HepG2 (cell line): Measurements from ENCODE around the gene OSBPL1A. TPM values are rescaled to one million over a fixed set of nuclear protein-coding genes. Genes with fewer than 3 reads are reported as not detected.
A peak's percentile ranks its signal among the peaks of the same experiment; 100 is the strongest.

Experiments
- ATAC-seq: fragments of 200-7000 bp; cut with Tn5 transposase; 3 replicates; pipeline ENCODE4 v1.9.1; 2020; ENCODE audit warnings: mild to moderate bottlenecking, moderate library complexity
- BruUV-seq: library from RNA; stranded (reverse); fragments of 400-500 nt; replicated peaks from 2 replicates; lab custom pipeline; 2021; lab: Mats Ljungman, UMichigan
- CTCF ChIA-PET: fragments of 300-600 bp; formaldehyde crosslinking; extraction: SDS; loops from one replicate; lab custom pipeline; 2021; ENCODE audit warnings: low total read pairs, inconsistent platforms, low intra/inter-chr PET ratio; lab: Yijun Ruan, JAX
- POLR2A ChIA-PET: fragments of 350-600 bp; sonication (Branson Sonifier 250); formaldehyde crosslinking; loops from one replicate; lab custom pipeline; 2020; ENCODE audit warnings: antibody characterized with exemption, inconsistent platforms; lab: Yijun Ruan, JAX
- DNase-seq: peaks from one replicate; pipeline ENCODE4 v3.0.0-alpha.2; 2015; ENCODE audit warnings: low spot score
- FAIRE-seq: peaks from 3 replicates; lab custom pipeline; 2011; peaks lifted over from hg19 to GRCh38; lab: Jason Lieb, UNC
- H2AFZ ChIP-seq: one replicate; pipeline ENCODE4 v1.6.1; 2011; ENCODE audit warnings: low read length, inconsistent platforms
- H3K27ac ChIP-seq: fragments of 300-600 bp; 3 replicates; pipeline ENCODE4 v1.8.0; 2011; ENCODE audit warnings: mixed run types, mild to moderate bottlenecking, mixed read lengths, low read length, inconsistent platforms; ENCODE audit not compliant: insufficient read depth; ENCODE audit errors: extremely low read length
- H3K27me3 ChIP-seq, 2 experiments: fragments of 200-600 bp in 1 of 2; 2 replicates in 1 of 2; 3 replicates in 1 of 2; pipeline versions ENCODE4 v1.6.0 to v1.8.0; 2011; ENCODE audit warnings: low read length in 2 of 2, mild to moderate bottlenecking in 2 of 2, moderate library complexity in 2 of 2, inconsistent platforms in 1 of 2; ENCODE audit not compliant: insufficient read depth in 2 of 2, control insufficient read depth in 1 of 2
- H3K36me3 ChIP-seq, 2 experiments: fragments of 200-600 bp in 1 of 2; replicated peaks in 1 of 2; 2 replicates in 1 of 2; 3 replicates in 1 of 2; pipeline versions ENCODE4 v1.5.1 to v1.8.0; 2011; ENCODE audit warnings: low read length in 2 of 2, inconsistent platforms in 1 of 2; ENCODE audit not compliant: insufficient read depth in 2 of 2, control insufficient read depth in 1 of 2
- H3K4me1 ChIP-seq: 2 replicates; pipeline ENCODE4 v1.5.1; 2012; ENCODE audit warnings: low read length, inconsistent platforms; ENCODE audit not compliant: insufficient read depth
- H3K4me2 ChIP-seq: 2 replicates; pipeline ENCODE4 v1.6.0; 2011; ENCODE audit warnings: low read depth, low read length, inconsistent platforms
- H3K4me3 ChIP-seq, 3 experiments: fragments of 200-600 bp in 1 of 3; sonication (generic), shearing (Covaris generic) in 1 of 3; replicated peaks in 1 of 3; 2 replicates each; pipeline ENCODE4 v1.5.1; 2011 to 2016; ENCODE audit warnings: low read length in 3 of 3, inconsistent platforms in 2 of 3, low read depth in 2 of 3, mild to moderate bottlenecking in 2 of 3, control low read depth in 1 of 3, mixed read lengths in 1 of 3; ENCODE audit not compliant: insufficient read depth in 1 of 3
- H3K79me2 ChIP-seq: one replicate; pipeline ENCODE4 v1.6.1; 2011; ENCODE audit warnings: low read length, inconsistent platforms; ENCODE audit not compliant: insufficient read depth
- H3K9ac ChIP-seq: 2 replicates; pipeline ENCODE4 v1.6.0; 2011; ENCODE audit warnings: mild to moderate bottlenecking, low read depth, low read length, inconsistent platforms; ENCODE audit not compliant: insufficient read depth
- H3K9me3 ChIP-seq: 2 replicates; pipeline ENCODE4 v1.5.1; 2012; ENCODE audit warnings: mild to moderate bottlenecking, low read length
- H4K20me1 ChIP-seq: 2 replicates; pipeline ENCODE4 v1.6.0; 2011; ENCODE audit warnings: inconsistent platforms, mild to moderate bottlenecking, low read length, moderate library complexity; ENCODE audit not compliant: insufficient read depth
- ATF1 ChIP-seq: IDR thresholded peaks from 2 replicates; pipeline ENCODE4 v1.6.1; 2016; ENCODE audit warnings: mild to moderate bottlenecking, control low read depth
- DBP ChIP-seq: sonication (generic); formaldehyde crosslinking; IDR thresholded peaks from 2 replicates; pipeline ENCODE4 v1.4.0; 2020; ENCODE audit warnings: missing genetic modification reagents; ENCODE audit errors: not compliant biosample characterization
- FOXK1 ChIP-seq: sonication (generic); formaldehyde crosslinking; IDR thresholded peaks from 2 replicates; pipeline ENCODE4 v1.4.0; 2020; ENCODE audit warnings: low read depth, missing genetic modification reagents, borderline replicate concordance
- HMG20B ChIP-seq: conservative IDR thresholded peaks from 2 replicates; pipeline ENCODE4 v1.6.1; 2016; ENCODE audit warnings: missing genetic modification reagents, missing compliant biosample characterization
- NCOA2 ChIP-seq: sonication (generic); formaldehyde crosslinking; IDR thresholded peaks from 2 replicates; pipeline ENCODE4 v1.8.0; 2022; ENCODE audit warnings: inconsistent platforms
- PATZ1 ChIP-seq: sonication (generic); formaldehyde crosslinking; IDR thresholded peaks from 2 replicates; pipeline ENCODE4 v1.4.0; 2020; ENCODE audit warnings: missing genetic modification reagents
- SOX5 ChIP-seq: IDR thresholded peaks from 2 replicates; pipeline ENCODE4 v1.6.1; 2016; ENCODE audit warnings: borderline replicate concordance
- ZFP41 ChIP-seq: sonication (generic); formaldehyde crosslinking; IDR thresholded peaks from 2 replicates; pipeline ENCODE4 v1.4.0; 2020; ENCODE audit warnings: mild to moderate bottlenecking, missing genetic modification reagents, borderline replicate concordance
- ZNF12 ChIP-seq: sonication (generic); formaldehyde crosslinking; IDR thresholded peaks from 2 replicates; pipeline ENCODE4 v1.5.0; 2020; ENCODE audit warnings: missing genetic modification reagents
- ZNF224 ChIP-seq: sonication (generic); formaldehyde crosslinking; IDR thresholded peaks from 2 replicates; pipeline ENCODE4 v1.5.0; 2020; ENCODE audit warnings: mild to moderate bottlenecking, missing genetic modification reagents
- ZNF225 ChIP-seq: sonication (generic); formaldehyde crosslinking; IDR thresholded peaks from 2 replicates; pipeline ENCODE4 v1.4.0; 2020; ENCODE audit warnings: mild to moderate bottlenecking, missing genetic modification reagents
- ZSCAN5A ChIP-seq: sonication (generic); formaldehyde crosslinking; IDR thresholded peaks from 2 replicates; pipeline ENCODE4 v1.8.0; 2022; ENCODE audit warnings: mild to moderate bottlenecking, missing genetic modification reagents, borderline replicate concordance
- WGBS: methylation state at CpG from one replicate; pipeline ENCODE4 v1.1.6; 2017; ENCODE audit warnings: low lambda C conversion rate; 5-methylcytosine and 5-hydroxymethylcytosine counted together
- in situ Hi-C: cut with HindIII; loops from 2 replicates; pipeline ENCODE4 v1.10.0; 2017; ENCODE audit warnings: low pct_unique_long_range_greater_than_20kb; ENCODE audit not compliant: extremely low pct_ligation_motif_present
- intact Hi-C: fragments of 100-400 bp; cut with micrococcal nuclease; formaldehyde crosslinking; loops from one replicate; pipeline ENCODE4 v1.10.0; 2022; ENCODE audit not compliant: unreplicated experiment
- polyA plus RNA-seq, 8 experiments: library from polyadenylated mRNA; depleted of rRNA in 3 of 8; stranded (reverse) in 7 of 8; unstranded in 1 of 8; fragments of >200 nt; fragmentation: Illumina TruSeq in 4 of 8; extraction: Trizol in 4 of 8; gene quantifications; 2 replicates each; pipeline versions ENCODE4 v1.2.1 to v1.2.3, GENCODE V29; 2011 to 2016; ENCODE audit warnings: low read depth in 4 of 8, missing spikeins in 1 of 8, mixed read lengths in 1 of 8; ENCODE audit not compliant: insufficient read depth in 1 of 8
- total RNA-seq, 5 experiments: library from RNA; depleted of rRNA; stranded (reverse); fragments of >200 nt; fragmentation: Illumina TruSeq; extraction: Trizol; gene quantifications; 2 replicates each; pipeline ENCODE4 v1.2.3, GENCODE V29; 2016; ENCODE audit warnings: low read depth in 1 of 5

OSBPL1A gene
- total and polyA plus RNA-seq, 2 of the 13 experiments (the other 11 are each of a cell fraction or from before 2014, with no cell fraction given) = 0.02 TPM; not detected in 1

- TF ChIP-seq PATZ1 (CRISPR knock-in tag) (no peak), ZFP41 (CRISPR knock-in tag) (no peak)
Observed at GRCh38 chr18:24115628-24116027, 282.0 kb downstream of the OSBPL1A start (continued).

GRCh38 chr18:24114924-24115549, 282.6 kb downstream of the OSBPL1A start:
- Histone ChIP-seq H3K79me2 (no peaks in the 10 kb centered on the region), H4K20me1 (no peaks in the 10 kb centered on the region), H2AFZ (no peak overlapping the region), H3K9me3 (no peaks in the 10 kb centered on the region), H3K9ac (0 out of 2 replicates have a peak overlapping the region, but pooled peaks have one; percentile 13), H3K4me3 (peak overlapping the region in 1 of 3 experiments; percentile 31; a peak in 1 of 6 replicates), H3K27ac (peak overlapping the region; percentile 59), H3K27me3 (no peaks in the 10 kb centered on the region), H3K4me2 (peak overlapping the region; percentile 61), H3K36me3 (peaks cover 0 to 2% of the 10 kb centered on the region in 2 experiments; a peak in 2 of 5 replicates), H3K4me1 (peaks cover 46% of the 10 kb centered on the region)
- ATAC-seq = no peak
- no TSS peak for BruUV-seq
- intact Hi-C loops = loop anchor here (5.0 kb wide), 3 partner anchors 198 to 488 kb away; no protein-coding TSS in a partner anchor
- peak; percentile 73 for DNase-seq
- WGBS = 13% methylated on average over 4 of the region's 4 CpGs
- no peak for FAIRE-seq
- POLR2A ChIA-PET = interaction anchor here (1.4 to 2.2 kb wide), 3 partner anchors 64 to 232 kb away, joined by 3 to 10 read pairs (median 8); no protein-coding TSS in a partner anchor
- in situ Hi-C loops = loop anchor here (5.0 to 10.0 kb wide), 2 partner anchors 148 to 290 kb away; no protein-coding TSS in a partner anchor
- CTCF ChIA-PET = no interaction called here
- no peak for TF ChIP-seq ZNF225 (CRISPR knock-in tag)
- TF ChIP-seq ZNF224 (CRISPR knock-in tag) = no peak
- 0 out of 2 replicates have a peak, but pooled peaks have one; percentile 43 for TF ChIP-seq ATF1 (CRISPR knock-in tag)
- TF ChIP-seq ZNF12 (CRISPR knock-in tag) = peak; percentile 20; the same call in 1 of the 2 replicates
- TF ChIP-seq NCOA2 (CRISPR knock-in tag) = 0 out of 2 replicates have a peak, but pooled peaks have one; percentile 41
- peak; percentile 18; the same call in 1 of the 2 replicates for TF ChIP-seq FOXK1 (CRISPR knock-in tag)
- TF ChIP-seq SOX5 = peak; percentile 82; the same call in 1 of the 2 replicates
- no peak for TF ChIP-seq DBP (CRISPR knock-in tag)
- TF ChIP-seq ZSCAN5A = no peak
- no peak for TF ChIP-seq HMG20B (CRISPR knock-in tag)
